ENCODE results near the gene PTGDS. TPM values are rescaled to one million over a fixed set of nuclear protein-coding genes. Genes with fewer than 3 reads are reported as not detected.

The PTGDS gene
- total and polyA plus RNA-seq, 9 of the 15 experiments (the other 6 are each of a cell fraction or from before 2014, with no cell fraction given): 0.46 to 7.1 (median 2.0) TPM

DNA sequence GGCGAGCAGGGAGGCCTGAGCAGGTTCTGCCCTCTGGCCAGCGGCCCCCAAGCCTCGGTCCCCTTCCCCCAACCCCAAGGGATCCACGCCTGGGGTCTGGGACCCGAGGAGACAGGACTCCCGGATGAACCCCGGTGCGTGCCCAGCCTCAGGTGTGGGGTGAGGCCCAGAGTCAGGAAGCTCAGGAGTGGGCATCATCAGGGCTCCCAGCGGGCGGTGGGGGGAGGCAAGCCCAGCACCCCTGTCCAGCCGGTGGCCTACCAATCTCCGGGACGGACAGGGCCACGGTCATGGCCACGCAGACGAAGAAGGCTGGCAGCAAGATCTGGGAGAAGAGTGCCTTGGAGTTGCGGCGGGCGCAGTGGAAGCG, 36.3 kb downstream of the PTGDS start (continued):
- TF ChIP-seq, protein P1, sequence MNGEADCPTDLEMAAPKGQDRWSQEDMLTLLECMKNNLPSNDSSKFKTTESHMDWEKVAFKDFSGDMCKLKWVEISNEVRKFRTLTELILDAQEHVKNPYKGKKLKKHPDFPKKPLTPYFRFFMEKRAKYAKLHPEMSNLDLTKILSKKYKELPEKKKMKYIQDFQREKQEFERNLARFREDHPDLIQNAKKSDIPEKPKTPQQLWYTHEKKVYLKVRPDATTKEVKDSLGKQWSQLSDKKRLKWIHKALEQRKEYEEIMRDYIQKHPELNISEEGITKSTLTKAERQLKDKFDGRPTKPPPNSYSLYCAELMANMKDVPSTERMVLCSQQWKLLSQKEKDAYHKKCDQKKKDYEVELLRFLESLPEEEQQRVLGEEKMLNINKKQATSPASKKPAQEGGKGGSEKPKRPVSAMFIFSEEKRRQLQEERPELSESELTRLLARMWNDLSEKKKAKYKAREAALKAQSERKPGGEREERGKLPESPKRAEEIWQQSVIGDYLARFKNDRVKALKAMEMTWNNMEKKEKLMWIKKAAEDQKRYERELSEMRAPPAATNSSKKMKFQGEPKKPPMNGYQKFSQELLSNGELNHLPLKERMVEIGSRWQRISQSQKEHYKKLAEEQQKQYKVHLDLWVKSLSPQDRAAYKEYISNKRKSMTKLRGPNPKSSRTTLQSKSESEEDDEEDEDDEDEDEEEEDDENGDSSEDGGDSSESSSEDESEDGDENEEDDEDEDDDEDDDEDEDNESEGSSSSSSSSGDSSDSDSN (IDR thresholded peaks at IDR 0.05; ENCODE audit: borderline replicate concordance in 1 of 2, low read depth in 2 of 2, low read length in 2 of 2): no peak
- TF ChIP-seq ARID4B (CRISPR knock-in tag; IDR thresholded peaks at IDR 0.05): no peak

DNA sequence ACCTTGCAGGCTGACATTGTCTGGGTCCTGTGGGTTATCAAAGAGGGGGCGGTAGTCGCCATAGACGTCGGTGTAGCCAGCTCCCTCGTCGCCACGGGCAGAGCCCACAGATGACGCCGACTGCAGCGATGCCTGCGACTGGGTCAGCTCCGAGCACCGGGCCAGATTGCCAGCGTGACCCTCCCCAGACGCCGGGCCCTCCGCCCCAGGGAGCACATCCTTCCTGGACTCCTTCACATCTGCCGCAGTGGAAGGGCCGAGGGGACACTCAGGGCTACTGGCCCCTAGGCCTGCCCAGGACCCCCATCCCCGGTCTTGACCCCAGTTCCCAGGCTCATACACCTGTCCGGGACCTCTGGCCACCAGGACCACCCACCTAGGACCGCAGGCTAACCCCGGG, 36.9 kb downstream of the PTGDS start:
- H3K79me2 ChIP-seq (ENCODE audit: control insufficient read depth, insufficient read depth, low read length): no peaks in the 10 kb centered on the region
- no peak for FAIRE-seq
- no peak overlapping the region for H3K27ac ChIP-seq (ENCODE audit: extremely low read depth, low read depth, low read length)
- intact Hi-C loops (cut with micrococcal nuclease) (no loop called here), in situ Hi-C loops (cut with MboI) (no loop called here)
- CTCF ChIA-PET (ENCODE audit: low intra/inter-chr PET ratio): no interaction called here
- H3K27me3 ChIP-seq (ENCODE audit: control insufficient read depth in 2 of 2, insufficient read depth in 2 of 2, low read length in 2 of 2): no peaks in the 10 kb centered on the region
- no peak overlapping the region; a peak in 1 of 4 replicates for H3K9ac ChIP-seq (ENCODE audit: insufficient read depth in 1 of 2, low read depth in 2 of 2, low read length in 2 of 2)
- no peaks in the 10 kb centered on the region for H3K9me1 ChIP-seq (ENCODE audit: control insufficient read depth, insufficient read depth, low read length)
- ATAC-seq: no peak
- H3K9me3 ChIP-seq (replicated peaks; ENCODE audit: control insufficient read depth, insufficient read depth, low read depth, low read length): no peaks in the 10 kb centered on the region
- H4K20me1 ChIP-seq (replicated peaks; ENCODE audit: control insufficient read depth, insufficient read depth, low read length): no peaks in the 10 kb centered on the region
- H3K36me3 ChIP-seq (ENCODE audit: control insufficient read depth, insufficient read depth, low read length): no peaks in the 10 kb centered on the region
- peaks cover 0 to 72% of the 10 kb centered on the region in 2 experiments; a peak in 2 of 5 replicates for H3K4me1 ChIP-seq (replicated peaks in 1 of 2; ENCODE audit: control insufficient read depth in 2 of 2, insufficient read depth in 2 of 2, low read length in 2 of 2)
- no peak overlapping the region for H2AFZ ChIP-seq (ENCODE audit: low read depth, low read length)
- POLR2A ChIA-PET: interaction anchor here (0.6 to 1.1 kb wide), 2 partner anchors 21 to 23 kb away, joined by 3 read pairs; no protein-coding TSS in a partner anchor
- DNase-seq (ENCODE audit: extremely low read depth in 1 of 4, low spot score in 3 of 4): no peak
- TF ChIP-seq E2F1 (CRISPR knock-in tag; IDR thresholded peaks at IDR 0.05): no peak
- TF ChIP-seq PML (IDR thresholded peaks at IDR 0.05; ENCODE audit: low read length): no peak
- TF ChIP-seq SNRNP70 (optimal IDR thresholded peaks at IDR 0.05; ENCODE audit: low read depth, low read length): no peak
- H3K4me2 ChIP-seq (ENCODE audit: insufficient read depth, low read length): no peak overlapping the region
- WGBS (ENCODE audit: insufficient coverage, low coverage, missing lambda C conversion rate): 84% methylated on average over 18 of the region's 23 CpGs
- no TSS peak for BruUV-seq (replicated peaks)
- H3K4me3 ChIP-seq: no peak overlapping the region
